Activated CD4-positive, alpha-beta T cell treated with anti-CD3 and anti-CD28 coated beads, Interleukin-2, amount 10 ng/mL, durations not matched to agents 24 days and 14 days (primary cell): ENCODE results near the gene TIE1. TPM values are rescaled to one million over a fixed set of nuclear protein-coding genes. Genes with fewer than 3 reads are reported as not detected.

Source experiments
- DNase-seq: peaks from one replicate; pipeline ENCODE4 v3.0.0; 2022
- H3K27ac Mint-ChIP-seq: one replicate; pipeline ENCODE4 v1.8.0; 2022; ENCODE audit warnings: mild to moderate bottlenecking, mixed read lengths
- H3K27me3 Mint-ChIP-seq: one replicate; pipeline ENCODE4 v1.8.0; 2022; ENCODE audit warnings: mixed read lengths
- H3K36me3 Mint-ChIP-seq: one replicate; pipeline ENCODE4 v1.8.0; 2022; ENCODE audit warnings: low read depth, mild to moderate bottlenecking, mixed read lengths
- H3K4me1 Mint-ChIP-seq: one replicate; pipeline ENCODE4 v1.8.0; 2021; ENCODE audit warnings: mixed read lengths
- H3K4me3 Mint-ChIP-seq: one replicate; pipeline ENCODE4 v1.8.0; 2022; ENCODE audit warnings: mild to moderate bottlenecking, moderate library complexity, mixed read lengths
- H3K9me3 Mint-ChIP-seq: one replicate; pipeline ENCODE4 v1.8.0; 2021; ENCODE audit warnings: mixed read lengths
- intact Hi-C: fragments of 100-400 bp; cut with micrococcal nuclease; formaldehyde crosslinking; loops from one replicate; pipeline ENCODE4 v1.15.1; 2023
- total RNA-seq: library from RNA; stranded (reverse); gene quantifications from 2 replicates; pipeline ENCODE4 v1.2.3, GENCODE V29; 2022

Gene TIE1
- 0.23 and 0.40 TPM in 2 replicates for total RNA-seq

DNA sequence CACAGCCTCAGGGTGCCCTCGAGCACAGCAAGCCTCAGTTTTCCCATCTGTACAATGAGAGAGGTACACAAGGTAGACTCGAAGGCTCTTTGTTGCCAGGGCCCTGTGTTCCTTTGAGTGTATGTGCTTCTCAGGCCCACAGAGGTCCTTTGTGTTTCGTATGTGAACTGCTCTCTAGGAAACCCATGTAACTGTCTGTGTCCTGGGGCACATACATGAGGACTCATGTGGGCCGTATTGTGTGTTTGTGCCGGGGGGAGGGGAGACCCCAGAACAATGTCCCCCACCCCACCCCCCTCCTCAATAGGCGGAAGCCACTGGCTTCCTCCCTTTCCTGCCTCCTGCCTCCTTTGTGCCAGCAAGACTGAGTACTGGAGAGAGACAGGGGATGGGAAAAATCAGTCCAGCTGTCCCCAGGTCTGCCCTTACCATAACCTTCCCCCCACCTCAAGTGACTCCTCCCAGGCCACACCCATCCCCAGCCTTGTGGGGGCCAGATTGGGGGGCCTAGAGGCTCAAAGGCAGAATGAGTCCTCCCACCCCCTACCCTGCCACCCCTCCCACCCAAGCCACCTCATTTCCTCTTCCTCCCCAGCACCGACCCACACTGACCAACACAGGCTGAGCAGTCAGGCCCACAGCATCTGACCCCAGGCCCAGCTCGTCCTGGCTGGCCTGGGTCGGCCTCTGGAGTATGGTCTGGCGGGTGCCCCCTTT is at the start of gene TIE1:
Gene TIE1 (plus strand): TSS at position 605 of the 717 bp plus-strand sequence. CDS start 90 bp downstream, at position 695.
- H3K4me3 Mint-ChIP-seq, result no peak within 1 kb of the TSS
- no peaks in the 10 kb centered on the region for H3K36me3 Mint-ChIP-seq
- no peaks in the 10 kb centered on the region for H3K9me3 Mint-ChIP-seq
- H3K27ac Mint-ChIP-seq, result no peak within 1 kb of the TSS
- no peaks in the 10 kb centered on the region for H3K27me3 Mint-ChIP-seq
- no peak for DNase-seq
- H3K4me1 Mint-ChIP-seq, result peaks cover 15% of the 10 kb centered on the region
- intact Hi-C loops, result no loop called here

GRCh38 chr1:43251024-43251423 is 49.8 kb upstream of the TIE1 start:
- peaks cover 2% of the 10 kb centered on the region for H3K36me3 Mint-ChIP-seq
- no peak overlapping the region for H3K27ac Mint-ChIP-seq
- intact Hi-C loops, result no loop called here
- H3K9me3 Mint-ChIP-seq, result peaks cover 6% of the 10 kb centered on the region
- no peak overlapping the region for H3K4me3 Mint-ChIP-seq
- H3K27me3 Mint-ChIP-seq, result peaks cover 29% of the 10 kb centered on the region
- no peak for DNase-seq
- no peaks in the 10 kb centered on the region for H3K4me1 Mint-ChIP-seq

DNA sequence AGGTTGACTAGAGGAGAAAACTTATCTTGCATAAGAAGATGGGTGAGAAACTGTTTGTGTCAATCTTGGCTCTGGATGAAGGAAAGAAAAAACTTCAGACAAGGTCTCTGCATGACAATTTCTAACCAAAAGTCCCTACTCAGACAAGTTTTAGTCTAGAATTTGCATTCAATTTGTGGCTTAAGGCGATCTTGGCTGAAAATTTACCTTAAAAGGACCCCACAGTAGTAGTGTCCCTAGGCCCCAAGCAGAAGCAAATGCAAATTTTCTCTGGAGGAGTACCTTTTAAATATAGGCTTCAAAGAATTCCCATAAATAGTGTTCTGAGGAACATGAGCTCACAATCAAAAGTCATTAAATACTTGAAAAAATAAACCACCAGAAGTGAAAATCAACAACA is 48.6 kb upstream of the TIE1 start:
- no peak overlapping the region for H3K27ac Mint-ChIP-seq
- DNase-seq, result no peak
- no peak overlapping the region for H3K4me3 Mint-ChIP-seq
- no peaks in the 10 kb centered on the region for H3K4me1 Mint-ChIP-seq
- intact Hi-C loops, result no loop called here
- H3K27me3 Mint-ChIP-seq, result peaks cover 25% of the 10 kb centered on the region
- peaks cover under 1% of the 10 kb centered on the region for H3K9me3 Mint-ChIP-seq
- no peaks in the 10 kb centered on the region for H3K36me3 Mint-ChIP-seq

GRCh38 chr1:43253173-43253572 is 47.6 kb upstream of the TIE1 start:
- intact Hi-C loops, result no loop called here
- Mint-ChIP-seq H3K27me3 (peaks cover 25% of the 10 kb centered on the region), H3K27ac (no peak overlapping the region), H3K4me1 (no peaks in the 10 kb centered on the region), H3K4me3 (no peak overlapping the region), H3K36me3 (no peaks in the 10 kb centered on the region), H3K9me3 (peaks cover 4% of the 10 kb centered on the region)
- no peak for DNase-seq

DNA sequence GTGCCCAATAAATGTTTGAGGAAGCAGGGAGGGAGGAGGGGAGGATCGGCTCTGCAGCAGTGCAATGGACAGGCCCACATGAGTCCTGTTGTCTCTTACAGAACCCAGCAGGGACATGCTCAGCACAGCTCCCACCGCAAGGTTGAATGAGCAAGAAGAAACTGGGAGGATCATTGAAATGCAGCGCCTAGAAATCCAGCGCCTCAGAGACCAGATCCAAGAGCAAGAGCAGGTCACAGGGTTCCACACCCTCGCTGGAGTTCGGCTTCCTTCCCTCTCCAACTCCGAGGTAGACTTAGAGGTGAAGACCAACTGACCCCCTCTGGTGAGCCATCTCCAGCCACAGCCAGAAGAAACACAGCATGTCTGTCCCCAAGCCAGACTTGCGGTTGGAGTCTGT is 46.9 kb upstream of the TIE1 start:
- H3K36me3 Mint-ChIP-seq, result no peaks in the 10 kb centered on the region
- H3K4me3 Mint-ChIP-seq, result no peak overlapping the region
- H3K27me3 Mint-ChIP-seq, result peaks cover 25% of the 10 kb centered on the region
- no peak overlapping the region for H3K27ac Mint-ChIP-seq
- H3K9me3 Mint-ChIP-seq, result peaks cover 10% of the 10 kb centered on the region
- intact Hi-C loops, result no loop called here
- no peaks in the 10 kb centered on the region for H3K4me1 Mint-ChIP-seq
- DNase-seq, result no peak

- intact Hi-C loops, result no loop called here
- no peak overlapping the region for H3K27ac Mint-ChIP-seq
- no peaks in the 10 kb centered on the region for H3K4me1 Mint-ChIP-seq
- no peak overlapping the region for H3K4me3 Mint-ChIP-seq
- no peak for DNase-seq
- H3K36me3 Mint-ChIP-seq, result no peaks in the 10 kb centered on the region
- peaks cover 20% of the 10 kb centered on the region for H3K27me3 Mint-ChIP-seq
- peaks cover 10% of the 10 kb centered on the region for H3K9me3 Mint-ChIP-seq
Observed at GRCh38 chr1:43255438-43256210, 45.2 kb upstream of the TIE1 start.

DNA sequence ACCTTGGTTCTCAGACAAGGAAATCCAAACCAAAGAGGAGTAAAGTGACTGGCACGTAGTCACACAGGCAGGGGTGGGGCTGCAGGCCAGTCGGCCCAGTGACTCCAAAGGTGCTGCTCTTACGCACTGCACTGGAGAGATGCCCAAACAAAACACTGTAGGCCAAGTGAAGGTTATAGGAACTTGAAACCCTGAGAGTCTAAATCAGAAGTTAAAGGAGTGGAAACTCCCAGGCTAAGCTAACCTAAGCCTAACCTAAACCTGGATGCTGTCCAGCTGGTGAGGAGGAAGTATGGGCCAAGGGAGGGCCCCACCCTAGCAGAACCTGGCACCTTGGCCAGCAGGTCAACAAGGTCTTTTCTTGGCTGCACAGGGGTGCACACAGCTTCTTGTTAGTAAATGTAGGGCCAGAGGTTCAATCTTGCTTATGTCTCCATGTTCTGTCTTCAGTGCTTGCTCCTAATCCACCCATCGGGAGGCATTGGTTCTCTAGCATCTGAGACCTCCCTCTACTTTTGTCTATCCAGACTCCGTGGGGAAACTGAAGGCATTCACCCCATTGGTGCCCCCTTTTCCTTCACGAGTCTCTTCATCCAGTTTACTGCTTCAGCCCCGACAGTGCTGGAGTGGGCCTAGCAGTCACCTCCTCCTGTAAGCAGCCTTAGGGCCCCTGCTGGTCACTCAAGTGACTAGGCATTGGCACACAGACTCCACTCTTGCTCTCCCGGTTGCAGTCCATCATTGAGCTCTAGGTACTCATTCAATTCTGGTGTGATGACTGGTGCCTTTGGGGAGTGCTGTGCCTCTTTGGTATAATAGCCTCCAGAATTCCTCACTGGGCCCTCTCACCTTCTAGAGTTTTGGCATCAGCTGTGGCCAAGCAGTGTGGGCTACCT is 43.9 kb upstream of the TIE1 start:
- H3K4me3 Mint-ChIP-seq, result no peak overlapping the region
- no peak overlapping the region for H3K27ac Mint-ChIP-seq
- no peak for DNase-seq

GRCh38 chr1:43258370-43258769 is 42.4 kb upstream of the TIE1 start:
- Mint-ChIP-seq H3K27ac (no peak overlapping the region), H3K27me3 (peaks cover 4% of the 10 kb centered on the region), H3K36me3 (no peaks in the 10 kb centered on the region), H3K4me1 (no peaks in the 10 kb centered on the region), H3K9me3 (peaks cover 17% of the 10 kb centered on the region), H3K4me3 (no peak overlapping the region)
- intact Hi-C loops, result no loop called here
- DNase-seq, result no peak

More for the DNA sequence above, 43.9 kb upstream of the TIE1 start:
- Mint-ChIP-seq H3K36me3 (no peaks in the 10 kb centered on the region), H3K27me3 (peaks cover 12% of the 10 kb centered on the region), H3K9me3 (peaks cover 10% of the 10 kb centered on the region), H3K4me1 (no peaks in the 10 kb centered on the region)
- intact Hi-C loops, result no loop called here

- no peak overlapping the region for H3K27ac Mint-ChIP-seq
- H3K4me1 Mint-ChIP-seq, result no peaks in the 10 kb centered on the region
- no peak overlapping the region for H3K4me3 Mint-ChIP-seq
- peaks cover 7% of the 10 kb centered on the region for H3K9me3 Mint-ChIP-seq
- H3K27me3 Mint-ChIP-seq, result peaks cover 6% of the 10 kb centered on the region
- H3K36me3 Mint-ChIP-seq, result no peaks in the 10 kb centered on the region
- intact Hi-C loops, result no loop called here
- no peak for DNase-seq
Observed at GRCh38 chr1:43265431-43265830, 35.4 kb upstream of the TIE1 start.

GRCh38 chr1:43266881-43267280 is 33.9 kb upstream of the TIE1 start:
- Mint-ChIP-seq H3K4me3 (no peak overlapping the region), H3K27me3 (peaks cover 6% of the 10 kb centered on the region), H3K4me1 (peaks cover 7% of the 10 kb centered on the region), H3K36me3 (no peaks in the 10 kb centered on the region), H3K9me3 (peaks cover 7% of the 10 kb centered on the region), H3K27ac (no peak overlapping the region)
- intact Hi-C loops, result no loop called here
- no peak for DNase-seq

- H3K36me3 Mint-ChIP-seq, result no peaks in the 10 kb centered on the region
- peaks cover 7% of the 10 kb centered on the region for H3K4me1 Mint-ChIP-seq
- H3K4me3 Mint-ChIP-seq, result no peak overlapping the region
- no peak overlapping the region for H3K27ac Mint-ChIP-seq
- intact Hi-C loops, result no loop called here
- H3K9me3 Mint-ChIP-seq, result peaks cover 3% of the 10 kb centered on the region
- DNase-seq, result peak; percentile 54
- peaks cover 6% of the 10 kb centered on the region for H3K27me3 Mint-ChIP-seq
Observed at GRCh38 chr1:43267291-43267805, 33.4 kb upstream of the TIE1 start.

DNA sequence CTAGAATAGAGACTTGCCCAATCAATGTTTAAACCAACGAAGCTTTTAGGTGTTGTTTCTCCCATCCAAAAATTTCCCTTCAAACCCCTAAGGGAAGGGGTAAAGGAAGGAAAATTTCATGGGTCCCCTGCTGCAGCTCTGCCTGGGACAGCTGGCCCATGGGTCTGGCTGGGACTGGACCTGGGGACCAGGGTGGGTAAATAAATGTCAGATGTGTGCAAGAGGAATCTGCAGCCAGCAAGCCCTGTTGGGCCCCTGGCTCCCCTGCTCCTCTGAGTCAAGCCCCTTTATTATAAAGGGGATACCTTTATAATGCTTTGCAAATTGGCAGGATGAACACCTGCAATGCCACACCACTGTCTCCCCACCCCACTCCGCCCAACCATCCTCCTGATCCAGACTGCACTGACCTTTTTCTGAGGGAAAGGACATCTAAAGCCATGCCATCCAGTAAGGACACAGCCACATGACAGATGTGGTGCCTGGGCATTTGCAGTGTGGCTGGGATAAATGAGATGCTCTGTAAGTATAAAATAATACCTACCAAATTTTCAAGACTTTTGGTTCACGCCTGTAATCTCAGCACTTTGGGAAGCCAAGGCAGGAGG is 32.9 kb upstream of the TIE1 start:
- Mint-ChIP-seq H3K27me3 (peaks cover 6% of the 10 kb centered on the region), H3K27ac (no peak overlapping the region), H3K36me3 (no peaks in the 10 kb centered on the region), H3K4me3 (no peak overlapping the region), H3K9me3 (no peaks in the 10 kb centered on the region), H3K4me1 (peaks cover 7% of the 10 kb centered on the region)
- DNase-seq, result no peak
- intact Hi-C loops, result no loop called here

GRCh38 chr1:43269627-43270375 is 31.0 kb upstream of the TIE1 start, which contains the start of gene TMEM125:
Gene TMEM125, plus strand, starts transcription at chr1:43269983. Its CDS starts 2,740 bp downstream, at chr1:43272723.
- Mint-ChIP-seq H3K4me1 (peaks cover 15% of the 10 kb centered on the region), H3K27me3 (peaks cover 6% of the 10 kb centered on the region), H3K36me3 (peaks cover 2% of the 10 kb centered on the region), H3K9me3 (peaks cover 8% of the 10 kb centered on the region), H3K27ac (no peak within 1 kb of the TSS), H3K4me3 (peak within 1 kb of the TSS; percentile 32)
- no peak for DNase-seq
- intact Hi-C loops, result no loop called here
